IPS-18a (cell line): Measurements from ENCODE around the gene HLA-C.
"Not testable (repeated sequence)": the region's sequence is repeated elsewhere in the genome, so short reads cannot be mapped to it uniquely, and the experiment has no call there.

ENCODE experiments used
- H3K27ac ChIP-seq: one replicate; pipeline ENCODE4 v1.5.1; 2013; ENCODE audit warnings: low read length
- H3K27me3 ChIP-seq: one replicate; pipeline ENCODE4 v1.6.1; 2013; ENCODE audit warnings: mild to moderate bottlenecking, low read length; ENCODE audit not compliant: control insufficient read depth, insufficient read depth
- H3K36me3 ChIP-seq: one replicate; pipeline ENCODE4 v1.6.1; 2013; ENCODE audit warnings: low read depth, low read length; ENCODE audit not compliant: control insufficient read depth
- H3K4me1 ChIP-seq: one replicate; pipeline ENCODE4 v1.6.1; 2013; ENCODE audit warnings: low read depth, low read length; ENCODE audit not compliant: control insufficient read depth
- H3K4me3 ChIP-seq: one replicate; pipeline ENCODE4 v1.5.1; 2013; ENCODE audit warnings: low read length
- H3K9ac ChIP-seq: one replicate; pipeline ENCODE4 v1.6.1; 2013; ENCODE audit warnings: mild to moderate bottlenecking, low read length, moderate library complexity
- H3K9me3 ChIP-seq: one replicate; pipeline ENCODE4 v1.6.1; 2013; ENCODE audit warnings: low read depth, low read length; ENCODE audit not compliant: control insufficient read depth

Gene HLA-C

DNA sequence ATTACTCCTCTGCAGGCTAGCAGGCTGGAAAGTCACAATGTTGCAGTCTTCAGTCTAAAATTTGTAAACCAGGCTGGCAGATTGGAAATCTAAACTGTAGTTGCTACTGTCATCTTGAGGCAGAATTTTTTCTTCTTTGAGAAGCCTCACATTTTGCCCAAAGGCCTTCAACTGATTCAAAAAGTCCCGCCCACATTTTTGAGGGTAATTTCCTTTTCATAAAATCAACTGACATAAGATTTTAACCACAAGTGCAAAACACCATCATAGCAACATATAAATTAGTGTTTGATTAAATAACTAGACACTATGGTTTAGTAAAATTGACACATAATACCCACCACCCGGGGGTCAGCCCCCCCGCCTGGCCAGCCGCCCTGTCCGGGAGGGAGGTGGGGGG is 28.4 kb downstream of the HLA-C start:
- H3K27ac ChIP-seq = no peak overlapping the region
- H3K9me3 ChIP-seq = no peaks in the 10 kb centered on the region
- peaks cover 5% of the 10 kb centered on the region for H3K4me1 ChIP-seq
- no peak overlapping the region for H3K9ac ChIP-seq
- H3K4me3 ChIP-seq = no peak overlapping the region
- no peaks in the 10 kb centered on the region for H3K27me3 ChIP-seq
- H3K36me3 ChIP-seq = no peaks in the 10 kb centered on the region

DNA sequence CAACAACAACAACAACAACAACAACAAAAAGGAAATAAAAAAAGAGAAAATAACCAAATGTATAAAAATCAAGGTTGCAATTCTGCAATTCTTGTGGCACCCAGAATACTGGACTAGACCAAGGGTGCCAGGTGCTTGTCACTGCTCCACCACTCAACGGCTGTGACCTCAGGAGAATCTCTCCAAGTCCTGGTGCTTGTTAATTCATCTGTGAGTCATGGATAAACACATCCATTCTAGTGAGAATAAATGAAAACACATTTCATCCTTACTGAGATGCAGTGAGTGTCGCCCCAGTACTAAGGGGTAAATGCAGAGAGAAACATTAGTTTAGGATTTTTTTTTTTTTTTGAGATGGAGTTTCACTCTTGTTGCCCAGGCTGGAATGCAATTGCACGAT is 32.0 kb downstream of the HLA-C start:
- Histone ChIP-seq H3K36me3 (no peaks in the 10 kb centered on the region), H3K9me3 (no peaks in the 10 kb centered on the region), H3K9ac (no peak overlapping the region), H3K27me3 (no peaks in the 10 kb centered on the region), H3K4me1 (no peaks in the 10 kb centered on the region), H3K4me3 (no peak overlapping the region), H3K27ac (no peak overlapping the region)

DNA sequence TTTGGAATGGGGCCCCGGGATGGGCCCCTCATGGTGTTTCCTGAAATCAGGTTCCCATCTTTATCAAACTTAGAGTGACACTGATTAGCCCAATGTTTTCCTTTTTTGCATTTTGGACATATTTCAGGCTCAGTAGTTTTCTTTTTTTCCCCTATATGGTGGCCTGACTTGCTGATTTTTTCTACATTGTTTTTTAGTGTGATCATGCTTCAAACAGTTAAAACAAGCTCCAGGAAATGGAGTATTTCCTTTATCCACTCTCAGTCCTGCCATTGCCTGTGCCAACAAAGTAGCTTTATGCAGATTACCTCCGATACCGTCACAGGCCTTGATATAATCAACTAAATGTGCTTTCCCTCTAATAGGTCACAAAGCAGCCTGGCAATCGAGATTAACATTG is 37.8 kb downstream of the HLA-C start:
- H3K4me3 ChIP-seq, H3K4me1 ChIP-seq, H3K9ac ChIP-seq, H3K27me3 ChIP-seq, H3K27ac ChIP-seq, H3K36me3 ChIP-seq, H3K9me3 ChIP-seq: not testable (repeated sequence)

DNA sequence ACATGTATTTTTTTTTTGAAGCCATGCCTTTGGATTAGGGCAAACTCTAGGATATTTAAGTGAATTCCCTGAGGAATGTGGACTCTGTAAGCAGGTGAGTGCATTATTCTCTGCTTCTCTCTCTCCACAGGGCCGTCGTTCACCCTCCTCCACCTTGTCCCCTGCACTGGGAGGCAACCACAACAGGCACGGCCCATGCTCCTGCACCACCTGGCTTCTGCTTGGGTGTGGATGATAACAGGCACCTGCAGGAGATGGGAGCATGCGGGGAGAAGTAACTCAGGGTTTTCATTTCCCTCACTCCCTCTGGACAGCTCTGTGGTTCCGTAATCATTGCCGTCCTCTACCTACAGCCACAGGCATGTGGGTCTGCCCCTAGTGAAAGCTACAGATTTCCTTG is 43.4 kb downstream of the HLA-C start:
- H3K9me3 ChIP-seq = no peaks in the 10 kb centered on the region
- H3K4me1 ChIP-seq = no peaks in the 10 kb centered on the region
- H3K9ac ChIP-seq = no peak overlapping the region
- H3K4me3 ChIP-seq = no peak overlapping the region
- no peaks in the 10 kb centered on the region for H3K36me3 ChIP-seq
- H3K27ac ChIP-seq = no peak overlapping the region
- H3K27me3 ChIP-seq = no peaks in the 10 kb centered on the region

DNA sequence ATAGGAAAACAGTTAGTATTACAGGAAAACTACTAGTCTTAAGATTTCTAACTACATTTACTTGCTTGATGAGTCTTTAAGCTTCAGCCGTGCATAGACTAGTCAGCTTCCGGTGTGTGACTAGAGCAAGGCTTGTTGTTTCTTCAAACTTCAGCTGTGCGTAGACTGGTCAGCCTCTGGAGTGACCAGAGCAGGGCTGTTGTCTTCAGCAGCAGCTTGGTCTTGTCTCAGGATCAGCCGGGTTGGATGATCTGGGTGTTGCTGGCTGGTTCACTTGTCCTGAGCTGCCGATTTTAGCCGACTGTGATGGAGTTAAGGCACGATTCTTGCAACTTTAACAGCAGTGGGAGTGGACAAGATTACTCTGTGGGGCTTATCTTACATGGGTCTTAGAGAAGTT is 44.7 kb downstream of the HLA-C start:
- Histone ChIP-seq H3K36me3 (no peaks in the 10 kb centered on the region), H3K27ac (no peak overlapping the region), H3K9ac (no peak overlapping the region), H3K4me1 (no peaks in the 10 kb centered on the region), H3K9me3 (no peaks in the 10 kb centered on the region), H3K4me3 (no peak overlapping the region), H3K27me3 (no peaks in the 10 kb centered on the region)

DNA sequence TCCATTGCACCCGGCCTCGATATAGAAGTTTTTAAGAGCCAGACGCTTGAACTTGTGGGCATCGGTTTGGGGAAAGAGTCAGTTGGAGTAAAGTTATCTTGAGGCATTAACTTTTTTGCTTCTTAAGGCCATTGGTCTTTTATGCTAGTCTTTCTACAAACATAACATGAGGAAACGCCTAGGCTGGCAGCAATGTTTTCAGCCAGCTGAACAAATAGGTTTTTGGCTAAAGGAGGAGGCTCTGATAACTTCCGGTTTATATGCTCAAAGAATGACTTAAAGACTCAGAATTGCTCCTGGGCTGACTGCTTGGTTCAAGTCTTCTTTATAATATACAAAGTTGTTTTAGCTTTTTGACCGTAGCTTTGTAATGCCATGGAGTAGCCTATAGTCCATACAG is 46.2 kb downstream of the HLA-C start:
- H3K27ac ChIP-seq = no peak overlapping the region
- H3K27me3 ChIP-seq = no peaks in the 10 kb centered on the region

DNA sequence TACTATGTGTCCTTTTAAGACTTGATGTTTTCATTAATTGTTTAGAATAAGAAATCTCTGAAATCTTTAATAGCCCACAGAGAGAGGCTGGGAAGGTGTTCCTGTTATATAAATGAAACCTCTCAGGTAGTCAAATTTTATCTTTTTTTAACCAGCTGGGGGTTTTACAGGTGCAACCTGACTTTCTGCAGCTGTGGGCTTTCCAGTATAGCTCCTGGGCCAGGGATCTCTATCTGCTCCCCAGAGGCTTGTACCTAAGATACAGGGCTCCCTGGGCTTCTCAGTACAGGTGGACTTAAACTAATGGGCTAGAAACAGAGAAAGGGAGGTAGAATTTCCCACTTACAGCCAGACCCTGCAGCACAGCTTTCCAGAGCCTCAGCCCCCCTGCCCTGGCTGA is 49.4 kb downstream of the HLA-C start:
- Histone ChIP-seq H3K4me3 (no peak overlapping the region), H3K9ac (no peak overlapping the region), H3K4me1 (no peaks in the 10 kb centered on the region)

More for the DNA sequence above, 46.2 kb downstream of the HLA-C start:
- Histone ChIP-seq H3K36me3 (no peaks in the 10 kb centered on the region), H3K4me3 (no peak overlapping the region), H3K9ac (no peak overlapping the region), H3K9me3 (no peaks in the 10 kb centered on the region), H3K4me1 (no peaks in the 10 kb centered on the region)

More for the DNA sequence above, 49.4 kb downstream of the HLA-C start:
- no peaks in the 10 kb centered on the region for H3K9me3 ChIP-seq
- H3K27me3 ChIP-seq = no peaks in the 10 kb centered on the region
- H3K27ac ChIP-seq = no peak overlapping the region
- no peaks in the 10 kb centered on the region for H3K36me3 ChIP-seq
